ENCODE results near the gene DLG1.
A peak's percentile ranks its signal among the peaks of the same experiment; 100 is the strongest.
"Not testable (repeated sequence)": the region's sequence is repeated elsewhere in the genome, so short reads cannot be mapped to it uniquely, and the experiment has no call there.

DLG1 gene

DNA sequence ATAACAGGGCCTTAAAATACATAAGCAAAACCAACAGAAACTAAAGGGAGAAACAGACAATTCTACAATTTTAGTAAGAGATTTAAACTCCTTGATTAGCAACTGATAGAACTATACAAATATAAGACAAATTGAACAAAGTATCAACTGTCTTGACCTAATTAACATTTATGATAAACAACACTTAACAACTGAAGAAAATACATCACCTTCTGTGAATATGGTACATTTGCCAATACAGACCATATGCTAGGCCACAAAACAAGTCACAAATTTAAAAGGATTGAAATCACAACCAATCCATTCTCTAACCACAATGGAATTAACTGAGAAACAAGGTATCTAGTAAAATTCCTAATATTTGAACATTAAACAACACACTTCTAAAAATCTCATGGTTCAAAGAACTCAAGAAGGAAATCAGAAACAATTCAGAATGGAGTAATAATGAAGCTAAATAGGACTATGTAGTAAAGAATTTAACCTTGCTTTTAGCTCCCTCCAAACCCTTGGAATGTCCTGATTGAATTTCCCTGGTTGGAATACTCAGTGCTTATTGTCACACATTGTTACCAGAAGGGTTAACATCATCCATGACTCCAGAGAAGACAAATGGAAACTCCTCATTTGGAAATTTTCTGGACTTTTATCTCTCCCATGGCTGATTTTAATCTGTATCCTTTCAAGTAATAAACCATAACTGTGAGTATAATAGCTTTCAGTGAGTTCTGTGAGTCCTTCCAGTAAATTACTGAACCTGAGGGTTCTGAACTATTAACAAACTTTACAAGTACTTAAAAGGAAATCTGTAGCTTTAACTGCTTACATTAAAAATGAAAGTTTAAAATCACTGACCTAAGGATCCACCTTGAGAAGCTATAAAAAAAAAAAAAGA, 88.8 kb downstream of the DLG1 start:
- no peak for DNase-seq (ENCODE audit: low spot score)

DNA sequence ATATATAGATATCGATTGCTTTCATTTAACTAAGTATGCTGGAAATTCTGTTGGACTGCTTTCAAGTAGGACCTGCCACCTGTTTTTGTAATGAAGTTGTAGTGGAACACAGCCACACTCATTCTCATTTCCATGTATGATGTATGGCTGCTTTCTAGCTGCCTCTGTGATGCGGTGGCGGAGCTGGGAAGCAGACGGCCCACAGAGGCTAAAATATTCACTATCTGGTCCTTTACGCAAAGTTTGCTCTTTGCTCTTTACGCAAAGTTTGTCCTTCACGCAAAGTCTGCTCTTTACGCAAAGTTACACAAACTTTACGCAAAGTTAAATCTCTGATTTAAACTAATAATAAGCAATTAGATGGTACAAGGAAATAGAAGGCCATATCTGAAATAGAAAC, 91.5 kb downstream of the DLG1 start:
- DNase-seq (ENCODE audit: low spot score) = no peak

DNA sequence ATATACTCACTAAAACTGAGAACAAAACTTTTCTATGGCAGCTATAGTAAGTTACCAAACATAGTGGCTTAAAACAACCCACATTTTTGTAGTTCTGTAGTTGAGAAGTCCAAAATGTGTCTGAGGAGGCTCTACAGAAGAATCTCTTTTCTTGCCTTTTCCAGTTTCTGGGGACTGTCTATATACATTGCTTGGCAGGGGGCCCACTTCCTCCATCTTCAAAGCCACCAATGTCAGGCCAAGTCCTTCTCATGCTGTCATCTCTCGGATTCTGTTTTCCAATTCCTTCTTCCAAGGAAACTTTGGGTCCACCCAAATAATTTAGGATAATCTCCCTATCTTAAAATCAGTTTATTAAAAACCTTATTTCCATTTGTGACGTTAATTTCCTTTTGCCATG, 92.7 kb downstream of the DLG1 start:
- no peak for DNase-seq (ENCODE audit: low spot score)

DNA sequence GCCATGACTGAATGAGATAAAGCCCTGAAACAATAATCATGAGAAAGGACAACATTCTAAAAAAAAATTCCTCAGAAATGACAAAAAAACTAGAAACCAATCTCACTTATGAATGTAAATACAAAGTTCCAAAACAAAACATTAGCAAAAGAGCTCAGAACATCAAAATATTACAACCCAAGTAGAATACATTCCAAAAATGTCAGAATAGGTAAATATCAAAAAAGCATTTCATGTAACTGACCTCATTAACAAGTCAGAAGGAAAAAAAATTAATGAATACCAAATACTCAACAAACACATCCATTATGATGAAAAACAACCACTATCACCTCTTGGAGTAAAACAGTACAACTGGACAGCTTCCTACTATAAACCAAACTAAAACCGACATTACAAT, 93.1 kb downstream of the DLG1 start:
- no peak for DNase-seq (ENCODE audit: low spot score)

DNA sequence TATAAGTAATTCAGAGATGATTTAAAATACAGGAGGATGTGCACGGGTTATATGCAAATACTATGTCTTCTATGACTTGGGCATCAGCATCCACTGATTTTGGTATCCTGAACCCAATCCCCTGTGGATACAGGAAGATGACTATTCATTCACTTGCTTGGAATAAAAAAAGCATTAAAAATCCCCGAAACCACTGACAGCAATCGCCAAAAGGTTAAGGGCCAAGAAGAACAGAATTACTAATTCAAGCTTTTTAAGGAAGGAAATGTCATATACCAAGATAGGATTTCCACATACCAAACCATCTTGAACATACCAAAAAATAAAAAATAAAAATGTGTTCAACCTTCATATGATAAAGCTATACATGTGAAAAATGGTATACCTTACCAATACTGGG, 93.7 kb downstream of the DLG1 start:
- DNase-seq (ENCODE audit: low spot score) = no peak

DNA sequence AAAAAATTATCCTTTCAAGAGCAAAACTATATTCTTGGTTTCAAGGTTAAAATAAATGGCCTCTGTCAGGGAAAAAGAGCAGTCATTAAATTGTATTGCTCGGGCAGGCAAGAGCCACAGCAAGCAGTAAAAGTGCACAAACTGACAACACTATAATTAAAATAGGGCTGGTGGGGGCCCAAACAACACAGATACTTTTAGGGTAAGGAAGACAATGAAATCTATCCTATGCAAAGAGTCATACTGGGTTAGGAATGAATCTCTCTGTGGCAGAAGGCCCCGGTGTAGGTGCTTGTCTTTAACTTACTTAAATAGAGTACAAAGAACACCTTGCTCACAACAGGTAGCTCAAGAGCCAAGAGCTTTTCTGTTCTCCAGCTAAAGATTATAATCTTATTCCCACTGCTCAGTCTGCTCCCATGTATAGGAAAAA, 94.7 kb downstream of the DLG1 start:
- no peak for DNase-seq (ENCODE audit: low spot score)

DNA sequence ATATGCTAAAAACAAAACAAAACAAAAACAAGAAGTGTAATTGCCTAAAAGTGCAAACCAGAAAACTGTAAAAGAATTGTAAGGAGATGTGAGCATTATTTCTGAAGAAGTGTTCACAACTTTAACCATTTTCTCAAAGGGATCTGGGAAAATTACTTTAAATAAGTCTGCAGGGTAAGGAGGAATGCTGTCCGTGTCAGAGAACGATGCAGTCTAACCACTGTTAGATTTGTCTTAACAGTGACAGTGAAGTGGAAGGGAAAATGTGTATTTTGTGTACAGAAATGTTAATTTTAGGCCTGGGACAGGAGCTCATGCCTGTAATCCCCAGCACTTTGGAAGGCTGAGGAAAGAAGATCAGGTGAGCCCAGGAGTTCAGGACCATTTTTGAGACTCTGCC, 95.7 kb downstream of the DLG1 start:
- DNase-seq (ENCODE audit: low spot score) = no peak

DNA sequence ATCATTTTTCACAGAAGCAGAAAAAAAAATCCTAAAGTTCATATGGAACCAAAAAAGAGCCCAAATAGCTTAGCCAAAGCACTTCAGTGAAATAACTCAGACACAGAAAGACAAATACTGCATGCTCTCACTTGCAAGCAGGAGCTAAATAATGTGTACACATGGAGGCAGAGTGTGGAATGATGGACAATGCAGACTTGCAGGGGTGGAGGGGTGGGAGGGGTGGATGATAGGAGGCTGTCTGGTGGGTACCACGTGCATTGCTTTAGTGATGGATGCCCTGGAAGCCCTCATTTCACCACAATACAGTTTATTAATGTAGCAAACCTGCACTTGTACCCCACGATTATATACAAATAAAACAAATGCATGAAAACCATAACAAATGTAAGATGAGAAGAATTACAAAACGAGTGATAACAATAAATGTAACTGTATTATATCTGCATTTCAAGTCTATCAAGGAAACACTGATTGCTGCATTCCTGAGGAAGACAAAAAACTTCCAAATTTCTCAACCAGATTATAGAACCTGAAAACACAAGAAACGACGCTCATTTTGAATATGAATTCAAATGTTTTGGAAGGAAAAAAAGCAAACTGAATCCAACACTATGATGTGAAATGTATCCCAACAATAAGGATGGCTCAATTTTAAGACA, 96.5 kb downstream of the DLG1 start:
- no peak for DNase-seq (ENCODE audit: low spot score)

DNA sequence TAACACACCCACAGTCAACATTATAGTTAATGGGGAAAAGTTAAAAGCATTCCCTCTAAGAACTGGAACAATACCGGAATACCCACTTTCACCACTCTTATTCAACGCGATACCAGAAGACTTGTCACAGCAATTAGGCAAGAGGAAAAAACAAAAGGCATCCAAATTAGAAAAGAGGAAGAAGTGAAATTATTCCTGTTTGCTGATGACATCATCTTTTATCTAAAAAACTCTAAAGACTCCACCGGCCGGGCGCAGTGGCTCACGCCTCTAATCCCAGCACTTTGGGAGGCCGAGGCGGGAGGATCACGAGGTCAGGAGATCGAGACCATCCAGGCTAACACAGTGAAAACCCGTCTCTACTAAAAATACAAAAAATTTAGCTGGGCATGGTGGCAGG, 97.6 kb downstream of the DLG1 start:
- DNase-seq (ENCODE audit: low spot score) = not testable (repeated sequence)

DNA sequence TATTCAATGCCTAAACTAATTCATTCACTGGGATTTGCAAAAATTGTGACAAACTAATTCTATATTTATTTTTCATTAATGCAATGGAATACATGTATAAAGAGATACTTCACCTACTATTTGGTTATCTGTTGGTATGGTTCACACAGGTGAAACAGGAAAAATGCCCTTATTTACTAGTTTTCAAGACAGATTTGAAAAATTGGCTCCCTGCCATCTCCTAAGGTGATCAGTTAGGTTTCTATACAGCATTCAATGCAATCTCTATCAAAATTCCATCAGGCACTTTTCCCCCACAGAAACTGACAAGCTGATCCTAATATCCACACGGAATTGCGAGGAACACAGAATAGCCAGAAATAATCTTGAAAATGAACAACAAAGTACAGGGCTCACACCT, 101.1 kb downstream of the DLG1 start:
- no peak for DNase-seq (ENCODE audit: low spot score)

DNA sequence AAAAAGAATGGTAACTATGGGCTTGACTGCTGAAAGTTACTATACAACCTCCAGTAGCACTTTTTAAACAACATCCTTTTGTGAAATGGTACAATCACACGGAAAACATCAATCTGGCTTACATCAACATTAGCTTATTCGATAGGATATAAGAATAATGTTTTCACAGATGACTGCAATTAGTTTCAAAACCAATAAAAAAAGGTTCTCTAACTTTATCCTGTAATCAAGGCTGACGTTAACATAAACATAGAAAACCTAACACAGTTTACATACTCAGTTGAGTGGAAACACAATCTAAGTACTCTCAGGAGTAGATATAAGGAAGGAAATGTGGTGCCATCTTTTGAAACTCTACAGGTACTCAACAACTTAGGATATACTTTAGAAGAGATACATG, 102.2 kb downstream of the DLG1 start:
- no peak for DNase-seq (ENCODE audit: low spot score)

DNA sequence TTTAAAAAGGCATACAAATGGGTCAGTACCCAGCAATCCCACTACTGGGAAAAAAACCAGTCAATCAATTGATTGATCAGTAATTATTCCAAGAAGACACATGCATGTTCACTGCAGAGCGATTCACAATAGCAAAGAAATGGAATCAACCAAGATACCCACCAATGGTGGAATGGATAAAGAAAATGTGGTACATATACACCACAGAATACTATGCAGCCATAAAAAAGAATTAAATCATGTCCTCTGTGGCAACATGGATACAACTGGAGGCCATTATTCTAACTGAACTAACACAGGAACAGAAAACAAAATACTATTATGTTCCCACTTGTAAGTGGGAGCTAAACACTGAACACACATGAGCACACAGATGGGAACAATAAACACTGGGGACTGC, 103.1 kb downstream of the DLG1 start:
- no peak for DNase-seq (ENCODE audit: low spot score)

DNA sequence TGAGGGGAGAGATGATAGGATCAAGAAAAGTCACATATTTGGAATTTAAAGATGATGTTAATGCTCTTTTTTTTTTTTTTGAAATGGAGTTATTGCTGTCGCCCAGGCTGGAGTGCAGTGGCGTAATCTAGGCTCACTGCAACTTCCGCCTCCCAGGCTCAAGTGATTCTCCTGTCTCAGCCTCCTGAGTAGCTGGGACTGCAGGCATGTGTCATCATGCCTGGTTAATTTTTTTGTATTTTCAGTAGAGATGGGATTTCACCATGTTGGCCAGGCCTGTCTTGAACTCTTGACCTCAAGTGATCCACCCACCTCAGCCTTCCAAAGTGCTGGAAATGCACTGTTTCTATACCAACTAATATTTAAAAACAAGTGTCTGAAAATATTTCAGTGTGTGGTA, 104.7 kb downstream of the DLG1 start:
- not testable (repeated sequence) for DNase-seq (ENCODE audit: low spot score)

DNA sequence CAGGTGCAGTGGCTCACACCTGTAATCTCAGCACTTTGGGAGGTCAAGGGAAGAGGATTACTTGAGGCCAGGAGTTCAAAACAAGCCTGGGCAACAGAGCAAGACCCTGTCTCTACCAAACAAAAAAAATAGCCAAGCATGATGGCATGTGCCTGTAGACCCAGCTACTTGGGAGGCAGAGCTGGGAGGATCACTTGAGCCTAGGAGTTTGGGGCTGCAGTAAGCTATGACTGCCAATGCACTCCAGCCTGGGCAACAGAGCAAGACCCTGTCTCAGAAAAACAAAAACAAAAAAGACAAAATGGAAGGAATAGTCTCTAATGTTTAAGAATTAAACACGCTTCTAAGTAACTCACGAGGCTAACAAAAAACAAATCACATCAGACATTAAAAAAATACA, 106.5 kb downstream of the DLG1 start:
- DNase-seq (ENCODE audit: low spot score) = no peak

DNA sequence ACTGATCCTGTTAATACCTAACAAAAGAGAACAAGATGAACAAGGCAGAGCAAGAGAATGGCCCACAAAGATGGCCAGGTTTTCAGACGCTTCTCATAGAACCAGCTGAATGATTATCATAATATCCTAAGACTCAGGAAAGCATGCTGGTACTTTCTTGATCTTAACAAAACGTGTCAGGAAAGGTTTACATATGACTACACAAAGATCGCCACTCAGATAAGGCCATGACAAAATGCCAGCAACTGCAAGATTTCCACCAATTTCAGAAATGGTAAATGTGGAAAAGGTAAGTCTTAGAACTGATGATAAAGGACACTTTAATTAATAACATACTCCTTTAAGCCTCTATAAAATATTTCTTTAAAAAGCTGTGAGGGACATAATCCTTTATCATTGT, 108.8 kb downstream of the DLG1 start:
- DNase-seq (ENCODE audit: low spot score) = no peak

DNA sequence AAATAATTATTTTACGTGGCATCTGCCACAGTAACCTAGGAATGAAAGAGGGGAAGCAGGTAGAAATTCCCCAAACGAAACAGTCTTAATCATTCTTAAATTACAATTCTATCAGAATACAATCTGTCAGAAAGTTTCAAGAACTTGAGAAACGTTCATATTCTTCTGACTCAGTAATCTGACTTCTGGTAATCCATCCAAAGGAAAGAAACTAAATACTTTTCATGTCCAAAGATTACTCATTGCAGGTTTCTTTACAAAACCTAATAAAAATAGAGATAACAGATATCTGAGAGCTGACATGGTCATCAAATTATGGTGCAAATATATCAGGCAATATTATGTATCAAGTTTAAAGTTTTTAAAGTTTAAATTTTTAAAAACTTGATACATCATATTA, 109.4 kb downstream of the DLG1 start:
- no peak for DNase-seq (ENCODE audit: low spot score)

DNA sequence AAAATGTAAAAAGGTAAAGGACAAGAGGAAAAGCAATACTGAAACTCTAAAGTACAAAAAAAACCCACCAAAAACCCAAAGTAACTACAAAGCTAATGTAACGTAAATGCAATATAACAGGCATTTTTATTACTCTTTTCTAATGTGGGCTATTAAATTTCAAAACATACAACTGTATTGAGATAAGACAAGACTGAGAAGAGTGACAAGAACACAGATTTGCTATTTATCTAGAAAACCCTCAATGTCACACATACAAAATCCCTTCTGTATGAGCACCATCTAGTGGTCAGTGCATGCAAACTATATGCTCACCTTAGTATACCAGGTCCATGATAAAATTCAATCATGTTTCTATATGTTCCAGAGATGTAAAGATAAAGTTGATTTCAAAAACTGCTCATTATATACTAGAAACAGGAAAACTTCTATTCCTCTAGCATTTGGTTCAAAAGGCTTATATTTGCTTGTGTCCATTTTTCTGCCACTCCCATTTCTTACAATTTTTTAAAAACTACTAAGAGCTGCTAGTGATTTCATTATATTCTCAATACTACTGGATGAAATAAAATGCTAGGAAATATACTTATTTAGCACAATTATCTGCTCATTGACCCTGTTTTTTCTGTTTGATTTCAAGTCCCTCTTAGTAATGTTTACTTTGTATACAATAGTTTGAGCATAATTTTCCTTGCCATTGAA, 111.4 kb downstream of the DLG1 start:
- peak; percentile 50 for DNase-seq (ENCODE audit: low spot score)

DNA sequence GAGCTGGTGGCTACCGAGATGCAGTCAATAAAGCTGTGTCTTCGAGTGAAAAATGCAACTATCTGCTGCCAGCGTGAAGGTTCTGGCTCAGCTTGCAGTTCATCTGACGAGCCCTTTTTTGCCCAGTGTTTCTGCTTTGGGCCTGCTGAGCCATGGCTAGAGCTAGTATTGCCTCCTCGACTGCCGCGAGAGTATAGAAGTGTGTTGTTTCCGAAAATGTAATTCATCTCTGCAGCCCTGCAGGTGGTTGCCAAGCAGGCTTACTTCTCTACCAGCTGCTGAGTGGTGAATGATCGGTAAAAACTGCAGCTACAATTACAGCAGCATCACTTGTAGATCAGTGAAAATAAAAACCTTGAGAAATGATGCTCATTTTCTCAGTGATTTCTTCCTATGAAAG, 114.8 kb downstream of the DLG1 start:
- DNase-seq (ENCODE audit: low spot score) = no peak

DNA sequence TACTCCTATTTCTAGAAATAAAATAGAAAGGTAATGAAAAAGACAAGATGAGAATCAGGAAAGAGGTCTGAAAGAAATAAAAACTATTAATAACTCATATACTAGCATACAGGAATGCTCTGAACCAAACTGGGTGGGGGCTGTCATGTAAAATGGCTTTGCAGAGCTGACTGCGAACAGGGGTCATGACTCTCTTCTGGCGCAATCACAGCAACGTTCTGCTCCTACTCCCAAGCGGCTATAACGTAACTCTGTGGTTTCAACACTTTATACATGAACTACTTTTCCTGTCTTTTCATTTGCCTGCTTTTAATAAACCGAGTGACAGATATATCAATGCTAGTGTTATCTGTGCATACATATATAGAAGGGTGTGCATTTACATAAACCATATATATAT, 116.7 kb downstream of the DLG1 start:
- no peak for DNase-seq (ENCODE audit: low spot score)

DNA sequence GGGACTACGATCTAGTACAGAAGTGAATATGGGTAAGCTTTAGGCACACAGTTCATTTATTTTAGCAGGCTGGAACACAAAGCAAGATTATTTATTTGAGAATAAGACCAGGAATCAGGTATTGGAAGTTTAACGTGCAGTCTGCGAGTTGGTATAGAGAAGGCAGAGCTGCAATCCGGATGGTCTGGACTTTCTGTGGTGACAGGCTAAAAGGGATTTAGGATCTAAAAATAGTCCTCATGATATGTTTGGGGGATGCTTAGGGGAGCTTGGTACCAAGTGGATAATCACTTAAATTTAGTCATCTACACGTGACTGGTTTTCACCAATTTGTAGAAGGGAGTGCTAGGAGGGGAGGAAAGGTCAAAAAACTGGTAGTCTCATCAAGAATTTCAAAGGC, 119.4 kb downstream of the DLG1 start:
- DNase-seq (ENCODE audit: low spot score) = no peak

DNA sequence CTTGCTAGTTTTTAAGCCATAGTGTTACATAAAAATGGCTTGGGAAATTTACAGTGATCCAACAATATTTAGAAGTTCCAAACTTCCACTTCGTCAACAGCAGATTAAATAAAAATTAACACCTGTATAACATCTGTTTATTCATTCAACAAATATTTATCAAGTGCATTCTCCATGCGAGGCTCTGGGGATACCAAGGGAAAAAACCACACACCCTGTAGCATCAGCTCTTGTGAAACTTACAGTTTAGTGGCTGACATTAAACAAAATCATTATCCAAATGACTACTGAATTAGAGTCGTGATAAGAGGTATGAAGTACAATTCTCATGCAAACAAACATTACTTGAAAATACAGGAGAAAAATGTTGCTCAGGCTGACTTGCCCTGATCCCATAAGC, 122.9 kb downstream of the DLG1 start:
- no peak for DNase-seq (ENCODE audit: low spot score)

DNA sequence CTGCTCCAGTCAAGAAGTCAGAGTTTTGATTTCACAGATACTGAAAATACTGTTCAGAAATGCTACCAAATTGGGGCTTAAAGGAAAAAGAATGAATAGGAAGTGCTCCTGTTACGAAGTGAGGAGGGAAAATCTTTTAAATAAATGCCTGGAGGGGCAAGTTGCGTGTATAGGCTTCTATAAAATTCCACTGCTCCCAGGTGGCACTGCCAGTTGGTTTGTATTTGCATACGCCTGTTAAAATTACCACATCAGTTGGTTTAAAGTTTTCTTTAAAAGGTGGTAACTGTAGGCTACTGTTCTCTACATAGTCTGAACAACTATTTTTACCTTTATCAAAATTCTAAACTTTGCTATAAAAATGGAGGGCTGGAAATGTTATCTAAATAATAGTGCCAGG, 123.5 kb downstream of the DLG1 start:
- DNase-seq (ENCODE audit: low spot score) = no peak

DNA sequence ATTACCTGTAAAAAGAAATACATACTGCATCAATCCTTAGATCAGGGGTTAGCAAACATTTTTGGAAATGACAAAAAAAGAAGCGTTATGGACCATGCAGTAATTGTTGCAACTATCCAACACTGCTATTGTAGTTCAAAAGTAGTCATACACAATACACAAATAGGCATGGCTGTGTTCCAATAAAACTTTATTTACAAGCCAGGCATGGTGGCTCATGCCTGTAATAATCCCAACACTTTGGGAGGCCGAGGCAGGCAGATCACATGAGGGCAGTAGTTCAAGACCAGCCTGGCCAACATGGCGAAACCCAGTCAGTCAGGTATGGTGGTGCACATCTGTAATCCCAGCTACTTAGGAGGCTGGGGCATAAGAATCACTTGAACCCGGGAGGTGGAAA, 124.8 kb downstream of the DLG1 start:
- no peak for DNase-seq (ENCODE audit: low spot score)

Measured in CD4-positive, alpha-beta T cell treated with Interleukin-6 at 100 ng/mL for 8 hours (primary cell).